ENCODE results near the gene SORL1. TPM values are rescaled to one million over a fixed set of nuclear protein-coding genes. Genes with fewer than 3 reads are reported as not detected.

Gene SORL1
- total RNA-seq, 1 experiment from 2014 or later: 68.3 TPM

DNA sequence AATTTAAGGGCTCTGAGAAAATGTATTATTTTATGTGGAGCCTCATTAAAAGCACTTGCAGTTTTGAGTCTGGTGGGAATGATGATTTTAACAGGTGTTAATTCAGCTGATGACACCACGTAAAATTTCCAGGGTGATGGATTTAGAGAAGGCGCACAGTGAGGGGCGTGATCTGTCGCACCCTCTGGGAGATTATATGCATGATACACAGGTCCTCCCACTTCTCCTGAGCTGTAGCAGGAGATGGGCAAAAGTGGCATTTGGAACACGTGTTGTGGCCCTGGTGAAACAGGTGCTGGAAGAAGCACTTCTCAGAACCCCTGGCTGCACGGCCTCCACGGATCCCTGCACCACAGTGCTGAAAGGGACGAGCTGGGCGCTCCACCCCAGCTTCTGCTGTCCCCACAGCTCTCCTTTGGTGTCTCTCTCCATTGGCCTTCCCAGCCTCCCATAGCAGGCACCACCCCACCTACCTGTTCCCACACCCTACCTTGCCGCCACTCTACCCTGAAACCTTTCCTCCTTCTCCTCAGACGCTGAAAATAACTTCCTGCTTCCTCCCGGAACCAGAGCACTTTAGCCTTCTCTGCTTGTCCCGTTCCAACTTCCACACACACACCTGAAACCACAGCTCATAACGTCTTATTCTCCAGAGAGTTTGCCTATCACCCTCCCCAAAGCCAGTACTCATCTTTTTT is 6.9 kb upstream of the SORL1 start:
- Histone ChIP-seq H4K20me1 (ENCODE audit: control insufficient read depth, insufficient read depth, insufficient read length) (no peaks in the 10 kb centered on the region), H3T11ph (ENCODE audit: low read length) (no peak overlapping the region), H2BK5ac (ENCODE audit: insufficient read length, low read length) (no peak overlapping the region), H3K23ac (ENCODE audit: insufficient read length, low read depth, low read length) (no peak overlapping the region), H3K4me2 (ENCODE audit: insufficient read depth, insufficient read length, low read length) (no peak overlapping the region), H4K5ac (ENCODE audit: insufficient read length, low read depth, low read length) (no peak overlapping the region), H2AFZ (ENCODE audit: low read length) (no peak overlapping the region), H3K18ac (ENCODE audit: insufficient read length, low read depth, low read length) (no peak overlapping the region), H3K79me2 (ENCODE audit: insufficient read depth, low read length) (no peaks in the 10 kb centered on the region), H3K23me2 (ENCODE audit: insufficient read length, low read depth, low read length, poor library complexity, severe bottlenecking) (no peaks in the 10 kb centered on the region), H2AK5ac (ENCODE audit: insufficient read length, low read length) (no peak overlapping the region), H3K4ac (ENCODE audit: low read depth, low read length) (no peak overlapping the region), H3K27ac (ENCODE audit: insufficient read length, low read depth, low read length) (no peak overlapping the region), H3K9me3 (ENCODE audit: control insufficient read depth, low read depth, low read length) (no peaks in the 10 kb centered on the region), H3K9ac (ENCODE audit: extremely low read depth, insufficient read length, low read length) (no peak overlapping the region), H2BK120ac (ENCODE audit: low read depth, low read length, poor library complexity, severe bottlenecking) (no peak overlapping the region), H2BK15ac (ENCODE audit: low read depth, low read length) (no peak overlapping the region), H3K4me1 (ENCODE audit: insufficient read depth, low read length) (peaks cover 2% of the 10 kb centered on the region; the same call in 1 of the 2 replicates), H3K79me1 (ENCODE audit: insufficient read depth, low read depth, low read length, poor library complexity, severe bottlenecking) (no peaks in the 10 kb centered on the region), H3K27me3 (ENCODE audit: insufficient read depth, low read length) (no peaks in the 10 kb centered on the region), H4K8ac (replicated peaks; ENCODE audit: insufficient read length, low read depth, low read length) (no peak overlapping the region), H2BK12ac (ENCODE audit: insufficient read length, low read depth, low read length) (no peak overlapping the region), H4K91ac (ENCODE audit: insufficient read length, low read depth, low read length) (no peak overlapping the region), H3K56ac (ENCODE audit: insufficient read length, low read depth, low read length) (no peak overlapping the region), H2BK20ac (ENCODE audit: low read depth, low read length, poor library complexity, severe bottlenecking) (no peak overlapping the region), H3K14ac (ENCODE audit: insufficient read depth, low read length) (no peak overlapping the region)
- DNase-seq: no peak
- H3K9me3 Mint-ChIP-seq: no peaks in the 10 kb centered on the region
- peaks cover 0 to 2% (median 0%) of the 10 kb centered on the region in 3 experiments; a peak in 1 of 7 replicates for H3K36me3 Mint-ChIP-seq (ENCODE audit: insufficient read depth in 1 of 3, low read depth in 3 of 3)
- TF ChIP-seq, protein P1, sequence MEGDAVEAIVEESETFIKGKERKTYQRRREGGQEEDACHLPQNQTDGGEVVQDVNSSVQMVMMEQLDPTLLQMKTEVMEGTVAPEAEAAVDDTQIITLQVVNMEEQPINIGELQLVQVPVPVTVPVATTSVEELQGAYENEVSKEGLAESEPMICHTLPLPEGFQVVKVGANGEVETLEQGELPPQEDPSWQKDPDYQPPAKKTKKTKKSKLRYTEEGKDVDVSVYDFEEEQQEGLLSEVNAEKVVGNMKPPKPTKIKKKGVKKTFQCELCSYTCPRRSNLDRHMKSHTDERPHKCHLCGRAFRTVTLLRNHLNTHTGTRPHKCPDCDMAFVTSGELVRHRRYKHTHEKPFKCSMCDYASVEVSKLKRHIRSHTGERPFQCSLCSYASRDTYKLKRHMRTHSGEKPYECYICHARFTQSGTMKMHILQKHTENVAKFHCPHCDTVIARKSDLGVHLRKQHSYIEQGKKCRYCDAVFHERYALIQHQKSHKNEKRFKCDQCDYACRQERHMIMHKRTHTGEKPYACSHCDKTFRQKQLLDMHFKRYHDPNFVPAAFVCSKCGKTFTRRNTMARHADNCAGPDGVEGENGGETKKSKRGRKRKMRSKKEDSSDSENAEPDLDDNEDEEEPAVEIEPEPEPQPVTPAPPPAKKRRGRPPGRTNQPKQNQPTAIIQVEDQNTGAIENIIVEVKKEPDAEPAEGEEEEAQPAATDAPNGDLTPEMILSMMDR (conservative IDR thresholded peaks at IDR 0.05): no peak
- H3K4me1 Mint-ChIP-seq: peaks cover 36 to 54% of the 10 kb centered on the region in 2 experiments
- H3K4me3 Mint-ChIP-seq: no peak overlapping the region
- no CpG with 5 or more reads among the region's 14 CpGs for WGBS (ENCODE audit: extremely low coverage, insufficient read length, low lambda C conversion rate)
- peak overlapping the region in 2 of 3 experiments; percentile 28 to 61; a peak in 3 of 7 replicates for H3K27ac Mint-ChIP-seq
- H3K27me3 Mint-ChIP-seq (ENCODE audit: low read depth): no peaks in the 10 kb centered on the region; the same call in 1 of the 2 replicates

All from H9 (cell line).